HL-60 (cell line): ENCODE results near the gene HOXB5.

Experiments
- DNase-seq, 2 experiments: peaks; one replicate each; pipeline ENCODE4 v3.0.0-alpha.2; 2010 to 2020; ENCODE audit warnings: low read depth in 1 of 2, low spot score in 1 of 2
- H3K27ac ChIP-seq: fragments of 250-450 bp; sonication (Bioruptor Pico); replicated peaks from 2 replicates; pipeline ENCODE4 v1.5.1; 2020; ENCODE audit warnings: mild to moderate bottlenecking, moderate library complexity
- H3K27me3 ChIP-seq: fragments of 250-450 bp; sonication (Bioruptor Pico); 2 replicates; pipeline ENCODE4 v1.5.1; 2021; ENCODE audit warnings: mild to moderate bottlenecking, moderate library complexity; ENCODE audit not compliant: insufficient read depth, poor library complexity, severe bottlenecking
- H3K4me3 ChIP-seq: replicated peaks from 2 replicates; pipeline ENCODE4 v1.5.1; 2011; ENCODE audit warnings: mild to moderate bottlenecking, control low read depth, low read length; ENCODE audit not compliant: insufficient read depth
- CTCF ChIP-seq: IDR thresholded peaks from one replicate; pipeline ENCODE4 v1.5.1; 2011; ENCODE audit warnings: low read length, control low read depth, inconsistent platforms; ENCODE audit not compliant: insufficient read depth
- GABPA ChIP-seq: IDR thresholded peaks from 2 replicates; pipeline ENCODE4 v1.6.1; 2012; ENCODE audit warnings: low read depth
- POLR2AphosphoS5 ChIP-seq: IDR thresholded peaks from 2 replicates; pipeline ENCODE4 v1.6.1; 2012; ENCODE audit warnings: low read depth
- REST ChIP-seq: IDR thresholded peaks from 2 replicates; pipeline ENCODE4 v1.6.1; 2012; ENCODE audit warnings: low read depth; ENCODE audit not compliant: insufficient replicate concordance
- SPI1 ChIP-seq: IDR thresholded peaks from 2 replicates; pipeline ENCODE4 v1.6.1; 2012; ENCODE audit warnings: low read depth, mild to moderate bottlenecking, borderline replicate concordance

HOXB5 gene

GRCh38 chr17:48609759-48610281 is 16.2 kb upstream of the HOXB5 start:
- H3K4me3 ChIP-seq, result no peak overlapping the region
- TF ChIP-seq GABPA, result no peak
- TF ChIP-seq REST, result no peak
- no peak for TF ChIP-seq POLR2AphosphoS5
- no peak for TF ChIP-seq SPI1
- no peak for TF ChIP-seq CTCF
- H3K27me3 ChIP-seq, result peaks cover 66% of the 10 kb centered on the region
- DNase-seq, result no peak
- H3K27ac ChIP-seq, result no peak overlapping the region

- Histone ChIP-seq H3K4me3 (no peak overlapping the region), H3K27me3 (peaks cover 69% of the 10 kb centered on the region), H3K27ac (no peak overlapping the region)
- no peak for TF ChIP-seq SPI1
- no peak for TF ChIP-seq POLR2AphosphoS5
- TF ChIP-seq CTCF, result no peak
- no peak for TF ChIP-seq REST
- no peak for TF ChIP-seq GABPA
- DNase-seq, result no peak
These were observed 15.5 kb upstream of the HOXB5 start for GRCh38 chr17:48609033-48609432.

GRCh38 chr17:48608494-48608834 is 14.9 kb upstream of the HOXB5 start:
- no peak for DNase-seq
- no peak overlapping the region for H3K4me3 ChIP-seq
- H3K27me3 ChIP-seq, result peaks cover 69% of the 10 kb centered on the region
- TF ChIP-seq SPI1, result no peak
- TF ChIP-seq REST, result no peak
- TF ChIP-seq GABPA, result no peak
- no peak for TF ChIP-seq POLR2AphosphoS5
- no peak for TF ChIP-seq CTCF
- no peak overlapping the region for H3K27ac ChIP-seq
